T47D (cell line): ENCODE measurements around the gene SYNGAP1.
A peak's percentile ranks its signal among the peaks of the same experiment; 100 is the strongest.
"Not testable (repeated sequence)": the region's sequence is repeated elsewhere in the genome, so short reads cannot be mapped to it uniquely, and the experiment has no call there.

Experiments used
- DNase-seq, 2 experiments: peaks; one replicate each; pipeline versions ENCODE4 v3.0.0 to v3.0.0-alpha.2; 2011 to 2012; ENCODE audit warnings: low read depth in 1 of 2, low spot score in 1 of 2
- JUND ChIP-seq: IDR thresholded peaks from 2 replicates; pipeline ENCODE4 v1.6.1; 2012; ENCODE audit warnings: low read depth
- in situ Hi-C: cut with HindIII; loops from 2 replicates; pipeline ENCODE4 v1.10.0; 2016; ENCODE audit warnings: low sequenced_read_pairs, low pct_unique_long_range_greater_than_20kb

Gene SYNGAP1

DNA sequence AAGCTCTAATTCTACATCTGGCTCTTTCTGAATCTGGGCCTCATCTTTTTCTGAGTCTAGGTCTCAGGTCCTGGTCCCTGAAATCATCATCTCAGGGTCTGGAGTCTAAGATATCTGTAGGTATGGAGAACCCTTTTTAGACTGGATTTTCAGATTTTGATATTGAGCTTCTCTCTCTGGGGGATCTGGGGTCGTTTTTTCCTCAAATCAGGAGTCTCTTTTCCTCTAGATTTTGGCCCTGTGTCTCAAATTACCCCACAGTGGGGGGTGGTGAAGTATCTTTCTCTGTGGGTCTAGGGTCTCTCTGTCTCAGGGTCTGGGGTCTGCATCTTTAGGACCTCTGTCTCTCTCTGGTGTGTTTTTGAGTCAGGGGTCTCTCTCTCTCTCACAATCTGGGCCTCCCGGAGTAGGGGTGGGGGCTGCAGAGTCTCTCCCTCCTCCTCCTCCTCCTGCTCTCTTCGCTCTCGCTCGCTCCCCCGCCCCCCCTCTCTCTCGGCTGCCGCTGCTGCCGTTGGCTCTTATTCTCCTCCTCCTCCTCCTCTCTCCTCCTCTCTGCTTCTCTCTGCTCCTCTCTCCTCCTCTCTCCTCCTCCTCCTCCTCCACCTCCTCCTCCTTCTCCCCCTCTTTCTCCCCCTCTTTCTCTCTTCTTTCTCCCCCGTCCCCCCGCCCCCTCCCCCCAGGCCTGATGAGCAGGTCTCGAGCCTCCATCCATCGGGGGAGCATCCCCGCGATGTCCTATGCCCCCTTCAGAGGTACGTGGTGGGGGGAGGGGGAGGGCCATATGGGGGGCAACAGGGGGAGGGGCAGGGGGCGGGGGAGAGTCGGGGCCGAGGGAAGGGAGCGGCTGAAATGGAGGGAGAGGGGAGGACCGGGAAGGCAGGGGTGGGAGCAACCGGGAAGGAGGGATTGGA is at the start of gene SYNGAP1:
TSS of gene SYNGAP1 (plus strand) at position 486 of the 911 bp plus-strand sequence. CDS start at position 686, 200 bp downstream.
- no peak for TF ChIP-seq JUND
- in situ Hi-C loops, result no loop called here
- DNase-seq, result peak in 1 of 2 experiments; percentile 82

DNA sequence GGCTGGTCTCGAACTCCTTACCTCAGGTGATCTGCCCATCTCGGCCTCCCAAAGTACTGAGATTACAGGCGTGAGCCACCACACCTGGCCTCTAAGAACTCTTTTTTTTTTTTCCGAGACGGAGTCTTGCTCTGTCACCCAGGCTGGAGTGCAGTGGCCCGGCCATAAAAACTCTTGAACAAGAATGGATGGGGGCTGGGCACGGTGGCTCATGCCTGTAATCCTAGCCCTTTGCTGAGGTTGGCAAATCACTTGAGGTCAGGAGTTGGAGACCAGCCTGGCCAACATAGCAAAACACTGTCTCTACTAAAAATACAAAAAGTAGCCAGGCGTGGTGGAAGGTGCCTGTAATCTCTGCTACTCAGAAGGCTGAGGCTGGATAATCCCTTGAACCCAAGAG is 48.0 kb upstream of the SYNGAP1 start:
- in situ Hi-C loops, DNase-seq: not testable (repeated sequence)

DNA sequence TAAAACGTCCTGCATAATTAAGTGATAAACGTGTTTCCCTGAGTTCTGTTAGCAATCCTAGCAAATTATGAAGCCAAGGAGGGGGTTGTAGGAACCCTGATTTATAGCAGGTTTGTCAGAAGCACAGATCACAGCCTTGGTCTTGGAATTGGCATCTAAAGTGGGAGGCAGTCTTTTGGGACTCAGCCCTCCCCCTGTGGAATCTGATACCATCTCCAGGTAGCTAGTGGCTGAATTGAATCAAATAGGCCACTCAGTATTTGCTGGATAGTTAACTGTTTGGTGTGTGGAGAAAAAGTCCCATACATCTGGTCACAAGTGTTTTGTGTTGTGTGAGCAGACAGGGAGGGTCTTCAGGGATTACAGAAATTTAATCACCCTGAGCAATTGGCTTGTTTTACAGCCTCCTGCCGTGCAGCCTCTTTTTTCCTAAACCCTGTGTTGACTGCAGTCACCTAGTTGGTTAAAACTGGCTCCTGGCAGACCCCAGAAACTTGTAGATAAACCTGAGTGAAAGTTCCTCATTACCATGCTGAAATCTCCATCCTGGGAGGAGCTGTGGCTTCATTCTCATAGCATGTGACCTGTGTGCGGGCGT is 47.2 kb upstream of the SYNGAP1 start:
- no peak for TF ChIP-seq JUND
- peak in 1 of 2 experiments; percentile 56 for DNase-seq
- in situ Hi-C loops, result no loop called here

DNA sequence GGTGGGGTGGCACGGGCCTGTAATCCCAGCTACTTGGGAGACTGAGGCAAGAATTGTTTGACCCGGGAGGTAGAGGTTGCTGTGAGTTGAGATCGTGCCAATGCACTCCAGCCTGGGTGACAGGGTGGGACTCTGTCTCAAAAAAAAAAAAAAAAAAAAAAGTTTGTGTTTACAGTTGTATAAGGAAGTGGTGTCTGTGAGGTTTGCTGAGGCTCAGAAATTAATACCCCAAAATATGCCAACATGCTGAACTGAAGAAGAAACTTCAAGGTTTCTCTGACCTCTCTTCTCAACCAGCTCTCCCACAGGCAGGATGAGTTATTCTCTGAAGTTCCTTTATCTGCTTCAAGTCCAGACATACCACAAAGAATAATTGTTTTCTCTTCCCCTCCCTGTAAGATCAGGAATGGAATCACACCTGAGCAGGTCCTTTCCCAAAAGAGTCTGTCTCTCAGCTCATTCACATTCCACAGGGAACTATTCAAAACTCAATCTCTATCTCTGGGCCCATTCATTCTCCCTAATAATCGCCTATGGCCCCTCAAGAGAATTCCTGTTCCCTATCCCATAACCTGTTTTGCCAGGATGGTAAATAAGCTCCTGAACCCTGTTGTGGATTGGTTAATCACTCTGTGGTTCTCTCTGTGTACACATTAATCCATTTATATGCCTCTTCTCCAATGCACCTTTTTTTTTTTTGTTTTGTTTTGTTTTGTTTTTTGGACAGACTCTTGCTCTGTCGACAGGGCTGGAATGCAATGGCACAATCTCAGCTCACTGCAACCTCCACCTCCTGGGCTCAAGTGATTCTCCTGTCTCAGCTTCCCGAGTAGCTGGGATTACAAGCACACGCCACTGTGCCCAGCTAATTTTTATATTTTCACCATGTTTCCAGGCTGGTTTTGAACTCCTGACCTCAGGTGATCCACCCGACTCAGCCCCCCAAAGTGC is 45.6 kb upstream of the SYNGAP1 start:
- peak in 1 of 2 experiments; percentile 78 for DNase-seq
- in situ Hi-C loops, result no loop called here
- no peak for TF ChIP-seq JUND

DNA sequence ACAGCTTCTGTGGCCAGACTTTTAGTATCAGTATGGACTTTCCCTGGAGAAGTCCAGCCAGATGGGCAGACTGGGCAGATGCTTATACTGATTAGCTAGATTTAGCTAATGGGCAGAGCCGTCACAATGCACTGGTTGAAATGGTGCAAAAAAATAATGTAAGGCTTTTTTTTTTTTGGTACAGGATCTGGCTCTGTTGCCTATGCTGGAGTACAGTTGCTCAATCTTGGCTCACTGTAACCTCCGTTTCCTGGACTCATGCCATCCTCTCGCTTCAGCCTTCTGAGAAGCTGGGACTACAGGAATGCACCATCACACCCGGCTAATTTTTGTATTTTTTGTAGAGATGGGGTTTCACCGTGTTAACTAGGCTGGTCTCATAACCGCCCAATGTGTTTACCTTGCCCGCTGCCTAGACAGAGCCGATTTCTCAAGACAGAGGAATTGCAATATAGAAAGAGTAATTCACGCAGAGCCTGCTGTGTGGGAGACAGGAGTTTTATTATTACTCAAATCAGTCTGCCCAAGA is 44.7 kb upstream of the SYNGAP1 start:
- DNase-seq, result peak in 1 of 2 experiments; percentile 77
- in situ Hi-C loops, result no loop called here
- no peak for TF ChIP-seq JUND

DNA sequence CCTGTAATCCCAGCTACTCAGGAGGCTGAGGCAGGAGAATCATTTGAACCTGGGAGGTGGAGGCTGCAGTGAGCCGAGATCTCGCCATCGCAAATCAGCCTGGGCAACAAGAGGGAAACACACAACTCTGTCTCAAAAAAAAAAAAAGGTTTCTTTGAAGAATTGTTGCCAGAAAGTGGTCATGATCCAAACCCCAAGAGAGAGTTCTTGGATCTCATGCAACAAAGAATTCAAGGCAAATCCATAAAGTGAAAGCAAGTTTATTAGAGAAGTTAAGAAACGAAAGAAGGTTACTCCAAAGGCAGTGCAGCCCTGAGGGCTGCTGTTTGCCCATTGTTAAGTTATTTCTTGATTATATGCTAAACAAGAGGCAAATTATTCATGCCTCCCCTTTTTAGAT is 42.7 kb upstream of the SYNGAP1 start:
- no peak for TF ChIP-seq JUND
- DNase-seq, result no peak
- in situ Hi-C loops, result no loop called here

DNA sequence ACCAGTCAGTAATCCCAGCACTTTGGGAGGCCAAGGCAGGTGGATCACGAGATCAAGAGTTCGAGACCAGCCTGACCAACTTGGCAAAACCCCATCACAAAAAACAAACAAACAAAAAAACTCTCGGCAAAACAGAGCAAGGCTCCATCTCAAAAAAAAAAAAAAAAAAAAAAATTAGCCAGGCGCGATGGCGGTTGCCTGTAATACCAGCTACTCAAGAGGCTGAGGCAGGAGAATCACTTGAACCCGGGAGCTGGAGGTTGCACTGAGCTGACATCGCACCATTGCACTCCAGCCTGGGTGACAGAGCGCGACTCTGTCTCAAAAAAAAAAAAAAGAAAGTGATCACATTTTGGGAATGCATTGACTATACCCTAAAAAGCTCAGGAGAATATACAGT is 40.7 kb upstream of the SYNGAP1 start:
- in situ Hi-C loops, DNase-seq: not testable (repeated sequence)

DNA sequence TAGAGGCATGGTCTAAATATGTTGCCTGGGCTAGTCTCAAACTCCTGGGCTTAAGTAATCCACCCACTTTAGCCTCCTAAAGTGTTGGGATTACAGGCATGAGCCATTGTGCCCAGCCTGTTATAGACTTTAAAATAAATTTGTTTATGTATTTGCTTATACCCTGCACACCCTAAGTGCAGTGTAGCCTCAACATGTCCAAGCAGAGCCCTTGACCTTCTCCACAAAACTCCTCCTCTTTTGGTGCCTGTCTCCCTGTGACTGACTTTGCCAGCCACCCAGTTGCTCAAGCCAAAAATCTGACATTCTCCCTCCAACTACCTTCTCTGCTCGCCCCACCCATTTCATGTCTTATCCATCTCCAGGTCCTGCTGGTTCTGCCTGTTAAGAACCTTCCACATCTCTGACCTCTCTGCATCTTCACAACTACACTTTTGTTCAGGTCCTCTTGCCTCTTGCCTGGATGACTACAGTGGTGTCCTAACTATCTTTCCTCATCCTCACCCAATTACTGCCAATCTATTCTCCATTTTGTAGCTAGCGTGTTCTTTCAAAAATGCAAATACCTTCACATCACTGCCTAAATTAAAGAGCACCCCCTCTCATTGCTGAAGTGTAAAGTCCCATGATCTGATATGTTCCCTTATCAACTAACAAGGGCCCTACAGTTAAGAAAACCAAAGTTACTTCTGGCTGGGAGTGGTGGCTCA is 39.4 kb upstream of the SYNGAP1 start:
- no peak for TF ChIP-seq JUND
- in situ Hi-C loops, result no loop called here
- DNase-seq, result no peak

DNA sequence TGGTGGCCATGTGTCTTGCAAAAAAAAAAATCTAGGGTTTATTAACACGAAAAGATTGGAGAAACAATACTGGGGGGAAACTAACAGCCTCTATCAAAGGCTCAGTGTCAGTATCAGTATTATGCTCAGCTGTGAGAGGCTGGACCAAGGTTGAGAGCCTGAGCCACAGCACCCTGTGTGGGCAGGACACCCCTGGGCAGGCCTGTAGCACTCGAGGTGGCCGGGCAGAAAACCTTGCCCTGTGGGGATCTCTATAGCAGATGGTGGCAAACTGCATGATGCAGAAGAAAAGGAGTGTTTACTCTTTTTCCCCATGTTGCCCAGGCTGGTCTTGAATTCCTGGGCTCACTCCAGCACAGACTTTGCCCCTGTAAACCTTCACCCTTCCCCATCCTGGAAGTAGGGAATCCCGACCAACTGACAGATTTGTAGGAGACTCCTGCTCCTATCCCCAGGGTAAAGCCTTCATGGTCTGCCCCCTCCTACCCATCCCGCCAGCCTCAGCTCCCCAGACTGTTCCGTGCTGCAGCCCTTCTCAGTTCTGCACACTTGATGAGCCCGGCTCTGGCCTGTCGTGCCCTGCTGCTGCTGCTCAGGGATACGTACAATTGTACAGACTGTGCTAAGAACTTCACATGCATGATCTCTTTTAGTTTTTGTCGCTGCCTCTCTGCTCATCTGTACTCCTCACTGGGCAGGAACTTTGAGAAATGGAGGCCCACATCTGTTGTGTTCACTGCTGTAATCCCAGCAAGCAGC is 36.3 kb upstream of the SYNGAP1 start:
- in situ Hi-C loops, result no loop called here
- TF ChIP-seq JUND, result no peak
- no peak for DNase-seq

DNA sequence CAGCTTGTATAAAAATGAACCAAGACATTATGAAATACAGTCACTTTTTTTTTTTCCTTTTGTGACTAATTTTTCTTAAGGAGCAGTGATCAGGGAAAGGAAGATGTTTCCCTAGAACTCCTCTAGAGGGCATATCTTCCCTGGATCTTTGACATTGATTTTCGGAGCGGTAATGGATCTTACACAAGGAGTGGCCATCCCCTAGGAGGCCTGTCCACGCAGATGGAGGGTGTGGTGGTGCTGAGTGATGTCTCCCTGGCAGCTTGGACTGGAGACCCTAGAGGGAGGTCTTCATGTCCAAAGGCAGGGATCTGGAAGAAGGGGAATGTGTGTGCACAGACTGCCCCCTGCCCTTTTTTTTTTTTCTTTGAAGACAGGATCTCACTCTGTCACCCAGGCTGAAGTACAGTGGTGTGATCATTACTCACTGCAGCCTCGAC is 35.3 kb upstream of the SYNGAP1 start:
- peak in 1 of 2 experiments; percentile 52 for DNase-seq
- TF ChIP-seq JUND, result no peak
- in situ Hi-C loops, result no loop called here

DNA sequence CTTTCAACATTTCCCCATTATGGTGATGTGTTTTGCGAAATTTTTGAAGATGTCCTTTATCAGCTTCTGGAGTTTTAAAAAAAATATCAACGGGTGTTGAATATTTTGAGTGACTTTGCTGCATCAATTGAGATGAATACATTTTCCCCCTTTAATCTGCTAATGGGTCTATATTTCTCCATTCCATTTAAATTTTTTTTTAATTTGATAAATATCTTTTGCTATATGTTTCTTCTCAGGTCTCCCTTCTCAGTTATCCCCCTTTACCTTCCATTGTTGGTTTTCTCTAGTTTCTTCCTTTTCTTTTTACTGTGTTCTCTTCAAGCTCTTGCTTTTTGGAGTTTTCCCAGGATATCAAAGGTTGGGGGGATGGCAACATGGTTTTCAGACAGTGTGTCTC is 29.7 kb upstream of the SYNGAP1 start:
- DNase-seq, result no peak
- TF ChIP-seq JUND, result no peak
- in situ Hi-C loops, result no loop called here
